HG02970 (cell line): ENCODE data around the gene HPCAL1.
"Not testable (repeated sequence)": the region's sequence is repeated elsewhere in the genome, so short reads cannot be mapped to it uniquely, and the experiment has no call there.

Source experiments
- ATAC-seq: cut with Tn5 transposase; IDR thresholded peaks from one replicate; pipeline ENCODE4 v1.9.1; 2021; ENCODE audit warnings: mild to moderate bottlenecking, moderate library complexity, moderate number of reproducible peaks; ENCODE audit not compliant: unreplicated experiment, low FRiP score

Gene HPCAL1

DNA sequence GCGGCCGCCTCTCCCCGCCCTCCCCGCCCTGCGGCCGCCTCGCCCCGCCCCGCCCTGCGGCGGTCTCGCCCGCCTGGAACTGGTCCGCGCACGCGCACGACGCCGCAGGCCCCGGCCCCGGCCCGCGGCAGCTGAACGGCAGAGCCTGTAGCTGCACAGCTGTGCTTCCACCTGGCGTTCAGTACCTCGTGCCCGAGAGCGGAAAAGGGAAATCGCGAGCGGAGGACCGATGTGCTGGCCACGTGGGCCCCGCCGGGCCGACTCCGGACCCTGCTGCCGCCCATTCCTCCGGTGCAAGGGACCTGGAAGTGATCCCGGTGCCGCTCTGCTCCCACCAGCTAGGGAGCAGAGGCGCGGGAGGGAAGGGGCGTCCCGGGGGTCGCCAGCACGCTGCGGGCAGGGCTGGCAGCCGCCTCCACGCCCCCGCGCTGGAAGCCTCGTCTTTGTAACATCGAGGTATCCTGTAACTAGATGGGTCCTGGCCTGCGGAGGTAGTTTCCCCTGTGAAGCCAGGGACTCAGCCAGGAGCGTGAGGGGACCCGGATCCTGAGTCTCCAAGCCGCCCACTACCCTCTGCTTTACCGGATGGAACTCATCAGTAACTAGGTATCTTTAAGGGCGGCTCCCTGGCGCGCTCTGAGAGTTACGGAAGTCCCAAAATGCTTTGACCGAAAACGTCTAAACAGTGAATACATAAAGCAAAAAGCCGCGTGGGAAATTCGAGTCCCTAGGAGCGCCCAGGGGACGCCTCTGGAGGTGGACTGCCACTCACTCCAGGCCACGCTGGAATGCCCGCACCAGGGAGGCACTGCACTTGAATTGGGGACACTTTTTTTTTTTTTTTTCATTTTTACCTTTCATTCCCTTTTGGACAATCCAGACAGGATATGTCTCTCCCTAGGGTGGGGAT is 146.1 kb downstream of the HPCAL1 start:
- ATAC-seq = peak; percentile 45

DNA sequence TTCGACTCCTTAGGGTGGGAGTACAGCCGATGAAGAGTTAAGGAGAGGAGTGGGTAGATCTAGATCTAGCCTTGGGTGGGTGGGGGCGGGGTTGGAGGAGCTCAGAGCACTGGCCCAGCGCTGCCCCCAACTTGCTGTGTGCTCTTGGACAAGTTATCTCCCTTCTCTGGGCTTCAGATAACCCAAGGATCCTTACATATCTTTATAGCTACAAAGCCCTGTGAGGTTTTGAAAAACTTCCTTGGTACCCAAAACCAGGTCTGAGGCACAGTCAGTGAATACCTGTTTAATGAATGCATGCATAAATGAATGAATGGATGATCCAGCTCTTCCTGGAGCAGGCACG is 146.8 kb downstream of the HPCAL1 start:
- ATAC-seq = no peak

DNA sequence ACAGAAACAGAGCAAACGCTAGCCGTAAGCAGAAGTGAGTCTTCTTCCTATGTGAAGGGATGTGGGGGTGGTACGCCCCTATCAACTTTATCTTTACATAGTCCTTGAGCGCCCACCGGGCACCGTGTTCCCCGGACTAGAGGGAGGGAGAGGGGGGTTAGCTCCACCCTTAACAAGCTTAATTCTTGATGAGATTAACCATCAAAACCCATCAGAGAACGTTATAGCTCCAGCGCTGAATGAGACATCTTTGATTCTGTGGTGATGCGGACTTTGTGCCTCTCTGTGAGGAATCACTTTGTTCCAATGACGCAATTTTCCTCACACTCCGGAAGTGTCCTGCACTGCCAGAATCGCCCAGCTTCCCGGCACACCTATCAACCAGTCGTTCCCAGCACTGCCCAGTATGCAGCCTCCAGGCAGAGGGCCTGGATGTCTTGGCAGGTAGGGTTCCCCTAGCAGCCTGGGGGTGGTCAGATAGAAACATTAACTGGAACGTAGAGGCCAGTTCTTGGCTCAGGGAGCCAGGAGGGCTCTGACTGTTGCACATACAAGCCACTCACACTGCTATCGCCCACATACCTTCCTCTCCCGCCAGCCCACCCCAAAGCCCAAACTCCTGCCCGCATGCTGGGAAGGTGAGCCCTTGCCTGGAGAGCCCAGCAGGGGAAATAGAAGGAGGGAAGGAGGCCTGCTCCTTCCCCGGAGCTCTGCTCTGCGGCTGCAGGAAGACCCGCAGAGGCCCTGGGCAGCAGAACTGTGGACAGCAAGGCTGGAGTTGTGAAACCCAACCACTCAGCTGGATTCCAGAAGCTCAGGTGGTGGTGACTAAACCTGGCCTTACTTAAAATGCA is 147.4 kb downstream of the HPCAL1 start:
- no peak for ATAC-seq

GRCh38 chr2:10451819-10452218 is 149.1 kb downstream of the HPCAL1 start:
- ATAC-seq = no peak

GRCh38 chr2:10452312-10452711 is 149.6 kb downstream of the HPCAL1 start:
- ATAC-seq = no peak

DNA sequence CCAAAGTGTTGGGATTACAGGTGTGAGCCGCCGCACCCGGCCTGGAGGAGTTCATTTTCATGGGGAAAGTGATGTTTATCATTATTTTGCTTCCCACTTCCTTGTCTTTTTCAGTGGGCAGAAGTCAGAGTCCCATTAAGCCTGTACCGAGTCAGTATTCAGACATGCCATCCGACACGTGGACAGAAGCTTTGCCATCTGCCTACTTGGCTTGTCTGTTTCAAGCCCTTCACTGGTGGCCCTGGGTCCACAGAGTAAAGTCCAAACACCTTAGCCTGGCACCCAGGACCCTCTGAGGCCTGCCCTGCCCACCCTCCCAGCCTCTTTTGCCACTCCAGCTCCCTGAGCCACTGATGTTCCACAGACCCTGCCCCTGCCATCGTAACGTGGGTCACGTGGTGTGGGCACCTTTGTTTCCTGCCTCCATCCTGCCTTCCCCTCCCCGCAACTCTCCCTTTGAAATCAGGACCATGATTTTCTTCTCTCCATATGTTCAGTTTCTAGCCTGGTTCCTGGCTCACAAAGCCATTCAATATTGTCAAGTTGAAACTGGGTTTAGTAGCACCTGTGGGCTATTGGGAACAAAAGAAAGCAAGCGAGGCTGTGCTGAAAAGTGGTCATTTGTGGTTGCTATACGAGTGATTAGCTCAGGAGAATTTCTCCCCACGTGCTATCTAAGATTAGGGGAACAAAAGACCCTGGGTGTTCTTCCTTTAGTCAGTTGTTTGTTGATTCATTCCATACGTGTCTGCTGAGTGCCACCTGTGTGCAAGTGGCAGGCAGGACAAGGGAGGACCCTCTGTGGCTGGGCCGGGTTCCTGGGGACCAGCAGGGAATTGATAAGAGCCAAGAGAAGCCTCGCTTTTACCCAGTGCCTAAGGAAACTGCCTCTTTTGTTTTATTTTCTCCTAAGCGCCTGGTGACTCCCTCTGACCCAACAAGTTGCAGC is 150.5 kb downstream of the HPCAL1 start:
- no peak for ATAC-seq

GRCh38 chr2:10453905-10454298 is 151.2 kb downstream of the HPCAL1 start:
- ATAC-seq = no peak

DNA sequence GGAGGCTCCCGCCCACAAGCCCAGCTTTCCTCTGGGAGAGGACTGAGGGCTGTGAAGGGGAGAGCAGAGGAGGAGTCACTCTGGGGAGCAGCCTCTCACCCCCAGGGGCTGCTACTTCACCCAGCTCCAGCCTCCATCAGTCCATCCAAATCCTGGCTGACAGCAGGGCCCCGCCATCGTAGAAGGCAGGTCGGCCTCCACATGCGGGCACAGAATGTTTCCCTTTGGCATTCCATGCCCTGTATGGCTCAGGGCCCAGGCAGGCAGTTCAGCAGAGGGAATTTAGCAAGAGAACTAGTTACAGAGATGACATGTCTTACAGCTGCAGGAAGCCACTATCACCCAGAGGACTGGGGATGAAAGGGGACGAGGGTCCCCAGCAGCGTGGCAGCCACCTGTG is 151.8 kb downstream of the HPCAL1 start:
- ATAC-seq = no peak

- not testable (repeated sequence) for ATAC-seq
Measured at GRCh38 chr2:10457195-10457594, 154.5 kb downstream of the HPCAL1 start.

GRCh38 chr2:10457846-10458598 is 155.3 kb downstream of the HPCAL1 start:
- ATAC-seq = no peak

GRCh38 chr2:10460366-10460796 is 157.7 kb downstream of the HPCAL1 start:
- ATAC-seq = no peak

GRCh38 chr2:10462178-10463083 is 159.7 kb downstream of the HPCAL1 start:
- no peak for ATAC-seq

GRCh38 chr2:10465910-10466309 is 163.2 kb downstream of the HPCAL1 start:
- no peak for ATAC-seq

DNA sequence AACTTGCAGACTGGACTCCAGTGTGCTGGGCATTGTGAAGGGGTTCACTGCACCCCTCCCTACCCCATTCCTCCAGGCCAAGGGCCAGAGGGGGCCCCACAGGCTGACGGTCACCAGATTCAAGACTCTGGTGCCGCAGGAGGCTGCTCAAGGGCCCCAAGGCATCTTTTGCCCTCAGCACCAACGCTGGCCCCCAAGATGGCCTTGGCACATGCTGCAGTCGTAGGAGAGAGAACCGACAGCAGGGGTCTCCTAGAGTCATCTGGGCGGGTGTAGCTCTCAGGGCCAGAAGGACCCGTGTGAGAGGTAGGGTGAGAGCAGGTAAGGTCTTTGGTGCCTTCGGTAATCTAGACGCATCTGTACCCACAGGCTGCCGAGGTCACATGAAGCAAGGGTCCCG is 164.1 kb downstream of the HPCAL1 start:
- no peak for ATAC-seq

DNA sequence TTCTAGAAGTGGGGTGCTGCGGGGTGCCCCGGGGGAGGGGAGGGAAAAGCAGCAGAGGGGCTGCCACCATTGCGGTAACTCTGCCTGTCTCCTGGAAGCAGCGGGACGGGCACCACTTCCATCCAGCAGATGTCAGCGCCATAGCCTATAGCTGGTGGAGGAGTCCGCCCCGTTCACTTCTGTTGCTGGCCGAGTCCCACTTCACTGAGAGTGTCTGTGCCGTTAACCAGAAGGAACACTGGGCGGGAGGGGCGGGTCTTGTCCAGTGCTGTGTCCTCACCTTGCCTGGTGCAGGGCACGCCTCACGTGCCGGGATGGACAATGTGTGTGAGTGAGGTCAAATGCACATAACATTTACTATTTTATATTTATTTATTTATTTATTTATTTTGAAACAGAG is 164.7 kb downstream of the HPCAL1 start:
- no peak for ATAC-seq

DNA sequence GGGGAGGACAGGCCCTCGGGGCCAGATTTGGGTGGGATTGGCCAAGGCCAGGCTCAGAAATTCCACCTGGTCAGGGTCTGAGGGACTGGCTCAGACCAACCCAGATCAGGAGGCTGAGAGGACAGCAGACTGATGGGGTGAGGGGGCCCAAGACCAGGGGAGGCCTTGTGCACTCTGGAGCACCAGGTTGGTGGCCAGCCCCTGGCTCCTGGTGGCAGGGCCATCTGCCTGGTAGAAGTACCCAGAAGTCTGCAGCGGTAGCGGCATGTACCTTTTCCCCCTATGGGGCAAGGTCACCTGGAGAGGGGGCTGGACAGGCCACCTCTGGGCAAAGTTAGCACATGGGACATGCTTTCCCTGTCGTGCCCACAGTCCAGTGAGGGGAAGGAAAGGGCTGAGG is 166.6 kb downstream of the HPCAL1 start:
- ATAC-seq = no peak

DNA sequence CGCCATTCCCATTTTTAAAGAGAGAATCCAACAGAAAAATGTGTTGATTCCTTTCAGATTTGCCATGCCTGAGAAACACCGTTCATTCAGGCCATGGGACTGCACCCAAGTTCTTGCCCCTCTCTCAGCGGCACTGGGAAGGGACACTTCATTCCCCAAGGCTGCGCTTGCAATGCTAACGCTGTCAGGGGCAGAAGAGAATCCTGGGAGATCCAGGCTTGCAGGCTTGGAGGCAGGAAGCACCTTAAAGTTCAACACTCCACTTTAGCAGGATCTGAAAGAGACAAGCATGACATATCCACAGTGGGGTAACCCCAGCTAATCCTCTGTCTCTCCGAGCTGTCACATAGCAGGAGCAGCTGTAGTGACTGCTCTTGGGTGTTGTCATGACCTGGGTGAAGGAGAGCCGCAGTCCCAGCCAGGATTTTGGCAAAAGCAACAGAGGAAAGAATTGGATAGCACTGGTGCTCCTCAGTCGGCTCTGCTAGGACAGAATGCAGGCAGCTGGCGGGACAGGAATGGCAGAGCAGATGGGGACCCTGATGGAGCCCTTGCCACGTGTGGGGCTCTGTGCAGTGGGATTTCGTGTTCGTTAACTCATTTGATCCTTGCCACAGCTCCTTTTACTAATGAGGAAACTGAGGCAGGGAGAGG is 167.4 kb downstream of the HPCAL1 start:
- ATAC-seq = no peak

DNA sequence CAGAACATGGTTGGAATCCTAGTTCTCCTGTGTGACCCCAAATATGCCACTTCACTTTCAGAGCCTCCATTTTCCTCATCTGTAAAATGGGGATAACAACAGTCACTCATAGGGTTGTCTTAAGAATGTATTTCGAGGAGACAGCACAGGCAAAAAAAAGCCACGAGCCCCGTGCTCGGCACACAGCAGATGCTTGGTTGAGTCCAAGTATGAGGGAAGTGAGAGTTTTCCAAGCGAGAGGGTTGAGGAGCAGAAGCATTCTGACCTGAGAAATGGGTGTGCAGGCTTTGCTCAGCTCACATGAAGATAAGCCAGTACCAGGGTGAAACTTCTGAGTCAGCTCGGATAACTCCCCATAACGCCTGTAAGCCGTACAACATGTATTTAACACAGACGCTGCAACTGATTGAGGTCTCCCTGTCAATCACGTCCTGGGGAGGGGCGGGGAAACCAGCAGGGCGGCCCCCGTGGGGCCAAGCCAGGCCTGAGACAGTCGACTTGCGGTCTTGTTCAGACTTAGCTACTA is 168.4 kb downstream of the HPCAL1 start:
- ATAC-seq = no peak
